K562 (cell line): Measurements from ENCODE around the gene RASL10B. TPM values are rescaled to one million over a fixed set of nuclear protein-coding genes. Genes with fewer than 3 reads are reported as not detected.

Experiments used
- ATAC-seq: fragments of 200-7000 bp; cut with Tn5 transposase; 3 replicates; pipeline ENCODE4 v1.9.1; 2020; ENCODE audit warnings: moderate library complexity
- BruUV-seq: library from RNA; stranded (reverse); fragments of 400-500 nt; replicated peaks from 2 replicates; lab custom pipeline; 2021; lab: Mats Ljungman, UMichigan
- CTCF ChIA-PET: fragments of 300-600 bp; formaldehyde crosslinking; extraction: SDS; loops from one replicate; lab custom pipeline; 2021; ENCODE audit warnings: low intra/inter-chr PET ratio; lab: Yijun Ruan, JAX
- POLR2A ChIA-PET: fragments of 300-600, 350-650 bp; sonication (Branson Sonifier 250); formaldehyde crosslinking; extraction: SDS; loops from one replicate; lab custom pipeline; 2021; ENCODE audit warnings: antibody characterized with exemption, inconsistent platforms; lab: Yijun Ruan, JAX
- DNase-seq, 4 experiments: peaks; one replicate each; pipeline versions ENCODE4 v3.0.0 to v3.0.0-alpha.2; 2011 to 2018; ENCODE audit warnings: low spot score in 3 of 4, mixed read lengths in 3 of 4; ENCODE audit errors: extremely low read depth in 1 of 4
- FAIRE-seq: peaks from 2 replicates; lab custom pipeline; 2011; peaks lifted over from hg19 to GRCh38; lab: Jason Lieb, UNC
- H2AFZ ChIP-seq: 2 replicates; pipeline ENCODE4 v1.6.0; 2011; ENCODE audit warnings: low read depth, low read length, control low read depth, inconsistent platforms
- H3K27ac ChIP-seq: fragments of 200-600 bp; 3 replicates; pipeline ENCODE4 v1.8.0; 2011; ENCODE audit warnings: low read depth, mild to moderate bottlenecking, control low read depth, inconsistent platforms, low read length, moderate library complexity, mixed read lengths; ENCODE audit errors: extremely low read depth
- H3K27me3 ChIP-seq, 2 experiments: fragments of 300-600 bp in 1 of 2; 2 replicates in 1 of 2; 3 replicates in 1 of 2; pipeline versions ENCODE4 v1.6.0 to v1.8.0; 2011; ENCODE audit warnings: inconsistent platforms in 2 of 2, low read length in 2 of 2, mild to moderate bottlenecking in 1 of 2, mixed read lengths in 1 of 2, moderate library complexity in 1 of 2; ENCODE audit not compliant: control insufficient read depth in 2 of 2, insufficient read depth in 2 of 2
- H3K36me3 ChIP-seq: fragments of 300-600 bp; 3 replicates; pipeline ENCODE4 v1.8.0; 2011; ENCODE audit warnings: mild to moderate bottlenecking, low read length, inconsistent platforms; ENCODE audit not compliant: control insufficient read depth, insufficient read depth
- H3K4me1 ChIP-seq, 2 experiments: fragments of 200-600 bp in 1 of 2; replicated peaks in 1 of 2; 2 replicates in 1 of 2; 3 replicates in 1 of 2; pipeline versions ENCODE4 v1.5.1 to v1.8.0; 2011; ENCODE audit warnings: inconsistent platforms in 2 of 2, low read length in 2 of 2, mild to moderate bottlenecking in 1 of 2, mixed read lengths in 1 of 2, moderate library complexity in 1 of 2; ENCODE audit not compliant: control insufficient read depth in 2 of 2, insufficient read depth in 2 of 2
- H3K4me2 ChIP-seq: 2 replicates; pipeline ENCODE4 v1.6.1; 2011; ENCODE audit warnings: low read length, control low read depth, inconsistent platforms, mixed read lengths; ENCODE audit not compliant: insufficient read depth
- H3K4me3 ChIP-seq: fragments of 200-600 bp; sonication (generic), shearing (Covaris generic); 2 replicates; pipeline ENCODE4 v1.5.1; 2016; ENCODE audit warnings: control low read depth, inconsistent platforms
- H3K79me2 ChIP-seq: fragments of 200-600 bp; 3 replicates; pipeline ENCODE4 v1.8.0; 2011; ENCODE audit warnings: low read length, inconsistent platforms; ENCODE audit not compliant: control insufficient read depth, insufficient read depth
- H3K9ac ChIP-seq, 2 experiments: 2 replicates each; pipeline versions ENCODE4 v1.6.0 to v1.6.1; 2011; ENCODE audit warnings: low read depth in 2 of 2, low read length in 2 of 2, control low read depth in 1 of 2, inconsistent platforms in 1 of 2, mild to moderate bottlenecking in 1 of 2, mixed read lengths in 1 of 2; ENCODE audit not compliant: insufficient read depth in 1 of 2
- H3K9me1 ChIP-seq: one replicate; pipeline ENCODE4 v1.6.0; 2011; ENCODE audit warnings: inconsistent platforms, mild to moderate bottlenecking, low read length, moderate library complexity; ENCODE audit not compliant: control insufficient read depth, insufficient read depth
- H3K9me3 ChIP-seq: replicated peaks from 2 replicates; pipeline ENCODE4 v1.5.1; 2011; ENCODE audit warnings: low read depth, low read length, inconsistent platforms; ENCODE audit not compliant: control insufficient read depth, insufficient read depth
- H4K20me1 ChIP-seq: replicated peaks from 2 replicates; pipeline ENCODE4 v1.6.1; 2011; ENCODE audit warnings: low read length, inconsistent platforms, mixed read lengths; ENCODE audit not compliant: control insufficient read depth, insufficient read depth
- C11orf30 ChIP-seq: fragments of 450-650 bp; IDR thresholded peaks from 2 replicates; pipeline ENCODE4 v1.6.1; 2016; ENCODE audit warnings: low read depth, mild to moderate bottlenecking
- ETV5 ChIP-seq: sonication (generic); formaldehyde crosslinking; IDR thresholded peaks from 2 replicates; pipeline ENCODE4 v1.4.0; 2020; ENCODE audit warnings: low read depth, mild to moderate bottlenecking, missing genetic modification reagents
- ETV6 ChIP-seq, 3 experiments: fragments of 150-350 bp in 1 of 3; sonication (generic) in 1 of 3; formaldehyde crosslinking in 1 of 3; IDR thresholded peaks; 2 replicates each; pipeline versions ENCODE4 v1.6.1 to v1.8.0; 2014 to 2022; ENCODE audit warnings: borderline replicate concordance in 2 of 3, low read depth in 2 of 3, antibody characterized with exemption in 1 of 3, low read length in 1 of 3, mild to moderate bottlenecking in 1 of 3, missing genetic modification reagents in 1 of 3
- ILK ChIP-seq: fragments of 450-650 bp; IDR thresholded peaks from 2 replicates; pipeline ENCODE4 v1.6.1; 2016; ENCODE audit warnings: missing genetic modification characterization, low read depth, mild to moderate bottlenecking, missing compliant biosample characterization, moderate library complexity, borderline replicate concordance
- KLF10 ChIP-seq: fragments of 250-450 bp; sonication (Bioruptor Pico); IDR thresholded peaks from 2 replicates; pipeline ENCODE4 v1.6.1; 2021; ENCODE audit warnings: matching md5 sums
- POLR2H ChIP-seq: IDR thresholded peaks from 2 replicates; pipeline ENCODE4 v1.6.1; 2016; ENCODE audit warnings: missing genetic modification characterization, low read depth, mild to moderate bottlenecking, control low read depth, missing compliant biosample characterization, moderate library complexity
- SAFB ChIP-seq: fragments of 200-400 bp; formaldehyde crosslinking; IDR thresholded peaks from 2 replicates; pipeline ENCODE4 v1.6.1; 2017; ENCODE audit warnings: low read depth, low read length, borderline replicate concordance
- SMARCA5 ChIP-seq: fragments of 450-650 bp; IDR thresholded peaks from 2 replicates; pipeline ENCODE4 v1.6.1; 2016
- TEAD4 ChIP-seq, 2 experiments: sonication (generic) in 1 of 2; formaldehyde crosslinking in 1 of 2; IDR thresholded peaks; 2 replicates each; pipeline versions ENCODE4 v1.6.1 to v1.8.0; 2012 to 2022; ENCODE audit warnings: borderline replicate concordance in 1 of 2, inconsistent platforms in 1 of 2, low read length in 1 of 2, mild to moderate bottlenecking in 1 of 2, missing genetic modification reagents in 1 of 2
- ZNF263 ChIP-seq: sonication (generic); formaldehyde crosslinking; IDR thresholded peaks from 2 replicates; pipeline ENCODE4 v1.8.0; 2022; ENCODE audit warnings: mild to moderate bottlenecking, missing genetic modification reagents, borderline replicate concordance
- ZNF551 ChIP-seq: fragments of 250-450 bp; sonication (Bioruptor Pico); IDR thresholded peaks from 2 replicates; pipeline ENCODE4 v1.5.0; 2021; ENCODE audit warnings: mild to moderate bottlenecking, moderate library complexity
- WGBS: fragments of 100-300 bp; shearing (Covaris generic); methylation state at CpG from one replicate; pipeline ENCODE4 v1.1.6; 2016; ENCODE audit warnings: low coverage, mixed read lengths; ENCODE audit not compliant: insufficient coverage; ENCODE audit errors: missing lambda C conversion rate; 5-methylcytosine and 5-hydroxymethylcytosine counted together
- in situ Hi-C: fragments of 300-500 bp; cut with MboI; formaldehyde crosslinking; loops from 4 replicates; pipeline ENCODE4 v1.15.0; 2018; ENCODE audit warnings: inconsistent platforms, mixed read lengths
- intact Hi-C: fragments of 100-400 bp; cut with micrococcal nuclease; formaldehyde crosslinking; loops from 2 replicates; pipeline ENCODE4 v1.14.2; 2022
- polyA plus RNA-seq, 8 experiments: library from polyadenylated mRNA; depleted of rRNA in 4 of 8; stranded (reverse) in 5 of 8; unstranded in 3 of 8; fragments of >200 nt; fragmentation: Nextera tagmentation in 2 of 8; fragmentation: Illumina TruSeq in 1 of 8; extraction: Ambion mirVana in 2 of 8; extraction: Trizol in 1 of 8; gene quantifications; 2 replicates each; pipeline versions ENCODE4 v1.2.1 to v1.2.3, GENCODE V29; 2011 to 2014; ENCODE audit warnings: inconsistent platforms in 1 of 8, missing spikeins in 1 of 8
- total RNA-seq, 7 experiments: library from RNA; depleted of rRNA in 6 of 7; stranded (reverse); fragments of >200 nt in 6 of 7; fragmentation: Illumina TruSeq in 2 of 7; extraction: Trizol in 2 of 7; gene quantifications; 2 replicates each; pipeline versions ENCODE4 v1.2.1 to v1.2.3, GENCODE V29; 2011 to 2021; ENCODE audit warnings: low replicate concordance in 1 of 7
- TF ChIP-seq, protein P1 (sequence below): IDR thresholded peaks from 3 replicates; pipeline ENCODE4 v1.6.1; 2011; ENCODE audit warnings: borderline replicate concordance, mild to moderate bottlenecking, moderate library complexity; ENCODE audit not compliant: insufficient read length; ENCODE audit errors: extremely low read depth
- TF ChIP-seq, protein P2 (sequence below): fragments of 450-650 bp; formaldehyde crosslinking; IDR thresholded peaks from 2 replicates; pipeline ENCODE4 v1.4.0; 2022; ENCODE audit warnings: mild to moderate bottlenecking, moderate library complexity

Gene RASL10B
- total and polyA plus RNA-seq, 9 of the 15 experiments (the other 6 are each of a cell fraction or from before 2014, with no cell fraction given): 0.04 to 0.31 (median 0.14) TPM; not detected in 2

DNA sequence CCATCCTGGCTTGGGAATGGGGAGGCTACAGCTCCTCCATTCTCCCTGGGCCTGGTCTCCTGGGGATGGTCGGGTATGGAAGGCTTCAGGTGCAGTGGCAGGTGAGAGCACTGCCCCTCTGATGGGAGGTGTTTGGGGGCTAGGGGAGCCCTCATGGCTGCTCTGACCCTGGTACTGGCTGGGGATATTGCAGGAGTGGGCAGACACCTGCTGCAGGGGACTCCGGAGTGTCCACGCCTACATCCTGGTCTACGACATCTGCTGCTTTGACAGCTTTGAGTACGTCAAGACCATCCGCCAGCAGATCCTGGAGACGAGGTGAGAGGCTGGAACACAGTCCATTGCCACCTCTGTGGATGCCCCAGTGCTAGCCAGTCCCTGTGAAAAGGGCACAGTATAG, 8.8 kb downstream of the RASL10B start:
- peaks cover 26 to 69% of the 10 kb centered on the region in 2 experiments for H3K27me3 ChIP-seq

More for the DNA sequence above, 8.8 kb downstream of the RASL10B start:
- H3K79me2 ChIP-seq: no peaks in the 10 kb centered on the region
- peaks cover 4% of the 10 kb centered on the region for H3K9me1 ChIP-seq
- peaks cover 0 to 12% of the 10 kb centered on the region in 2 experiments; a peak in 2 of 5 replicates for H3K4me1 ChIP-seq
- in situ Hi-C loops: loop anchor here (10.0 to 25.0 kb wide), 2 partner anchors 595 to 1303 kb away; partner anchors contain the start of genes NLE1 and UNC45B
- TF ChIP-seq SAFB (no peak), ETV5 (CRISPR knock-in tag) (no peak), KLF10 (no peak), SMARCA5 (no peak), TEAD4 (IDR thresholded peaks at IDR 0.05; ENCODE audit: low read length) (no peak), TEAD4 (CRISPR knock-in tag; IDR thresholded peaks at IDR 0.05; ENCODE audit: borderline replicate concordance) (no peak), ETV6 (IDR thresholded peaks at IDR 0.05; ENCODE audit: borderline replicate concordance in 1 of 2, low read depth in 2 of 2, low read length in 1 of 2) (no peak), ETV6 (CRISPR knock-in tag; IDR thresholded peaks at IDR 0.05; ENCODE audit: borderline replicate concordance) (no peak), ZNF551 (CRISPR knock-in tag) (no peak), ILK (no peak), ZNF263 (CRISPR knock-in tag) (no peak), POLR2H (no peak), C11orf30 (no peak)
- TF ChIP-seq, protein P1, sequence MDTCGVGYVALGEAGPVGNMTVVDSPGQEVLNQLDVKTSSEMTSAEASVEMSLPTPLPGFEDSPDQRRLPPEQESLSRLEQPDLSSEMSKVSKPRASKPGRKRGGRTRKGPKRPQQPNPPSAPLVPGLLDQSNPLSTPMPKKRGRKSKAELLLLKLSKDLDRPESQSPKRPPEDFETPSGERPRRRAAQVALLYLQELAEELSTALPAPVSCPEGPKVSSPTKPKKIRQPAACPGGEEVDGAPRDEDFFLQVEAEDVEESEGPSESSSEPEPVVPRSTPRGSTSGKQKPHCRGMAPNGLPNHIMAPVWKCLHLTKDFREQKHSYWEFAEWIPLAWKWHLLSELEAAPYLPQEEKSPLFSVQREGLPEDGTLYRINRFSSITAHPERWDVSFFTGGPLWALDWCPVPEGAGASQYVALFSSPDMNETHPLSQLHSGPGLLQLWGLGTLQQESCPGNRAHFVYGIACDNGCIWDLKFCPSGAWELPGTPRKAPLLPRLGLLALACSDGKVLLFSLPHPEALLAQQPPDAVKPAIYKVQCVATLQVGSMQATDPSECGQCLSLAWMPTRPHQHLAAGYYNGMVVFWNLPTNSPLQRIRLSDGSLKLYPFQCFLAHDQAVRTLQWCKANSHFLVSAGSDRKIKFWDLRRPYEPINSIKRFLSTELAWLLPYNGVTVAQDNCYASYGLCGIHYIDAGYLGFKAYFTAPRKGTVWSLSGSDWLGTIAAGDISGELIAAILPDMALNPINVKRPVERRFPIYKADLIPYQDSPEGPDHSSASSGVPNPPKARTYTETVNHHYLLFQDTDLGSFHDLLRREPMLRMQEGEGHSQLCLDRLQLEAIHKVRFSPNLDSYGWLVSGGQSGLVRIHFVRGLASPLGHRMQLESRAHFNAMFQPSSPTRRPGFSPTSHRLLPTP: no peak
- TF ChIP-seq, protein P2, sequence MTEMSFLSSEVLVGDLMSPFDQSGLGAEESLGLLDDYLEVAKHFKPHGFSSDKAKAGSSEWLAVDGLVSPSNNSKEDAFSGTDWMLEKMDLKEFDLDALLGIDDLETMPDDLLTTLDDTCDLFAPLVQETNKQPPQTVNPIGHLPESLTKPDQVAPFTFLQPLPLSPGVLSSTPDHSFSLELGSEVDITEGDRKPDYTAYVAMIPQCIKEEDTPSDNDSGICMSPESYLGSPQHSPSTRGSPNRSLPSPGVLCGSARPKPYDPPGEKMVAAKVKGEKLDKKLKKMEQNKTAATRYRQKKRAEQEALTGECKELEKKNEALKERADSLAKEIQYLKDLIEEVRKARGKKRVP (CRISPR knock-in tag): no peak
- TF ChIP-seq, all 486 proteins: peak for 0
- WGBS: 3% methylated on average over 7 of the region's 7 CpGs
- no TSS peak for BruUV-seq
- CTCF ChIA-PET: no interaction called here
- H3K36me3 ChIP-seq: no peaks in the 10 kb centered on the region
- no peaks in the 10 kb centered on the region for H3K9me3 ChIP-seq
- H4K20me1 ChIP-seq: peaks cover 8% of the 10 kb centered on the region; the same call in 1 of the 2 replicates
- DNase-seq (no peak), FAIRE-seq (no peak), ATAC-seq (no peak)
- POLR2A ChIA-PET: interaction anchor here (1.0 kb wide), 1 partner anchor 12 kb away, joined by 3 read pairs; no protein-coding TSS in a partner anchor
- intact Hi-C loops: no loop called here
- H2AFZ ChIP-seq: no peak overlapping the region
- H3K27ac ChIP-seq: no peak overlapping the region
- H3K4me2 ChIP-seq: no peak overlapping the region
- no peak overlapping the region for H3K4me3 ChIP-seq
- no peak overlapping the region for H3K9ac ChIP-seq
